HFF-Myc (cell line): ENCODE data around the gene ADAMTS16.

ENCODE experiments used
- DNase-seq: peaks from one replicate; pipeline ENCODE4 v3.0.0-alpha.2; 2011; ENCODE audit warnings: low read depth; ENCODE audit errors: extremely low read depth
- H3K4me3 ChIP-seq: replicated peaks from 2 replicates; pipeline ENCODE4 v1.5.1; 2011; ENCODE audit warnings: low read depth, mild to moderate bottlenecking, control low read depth, low read length
- TF ChIP-seq, protein P1 (sequence below): IDR thresholded peaks from 2 replicates; pipeline ENCODE4 v1.5.1; 2012; ENCODE audit warnings: mild to moderate bottlenecking, low read depth, low read length, control low read depth; ENCODE audit errors: missing control alignments

Gene ADAMTS16

DNA sequence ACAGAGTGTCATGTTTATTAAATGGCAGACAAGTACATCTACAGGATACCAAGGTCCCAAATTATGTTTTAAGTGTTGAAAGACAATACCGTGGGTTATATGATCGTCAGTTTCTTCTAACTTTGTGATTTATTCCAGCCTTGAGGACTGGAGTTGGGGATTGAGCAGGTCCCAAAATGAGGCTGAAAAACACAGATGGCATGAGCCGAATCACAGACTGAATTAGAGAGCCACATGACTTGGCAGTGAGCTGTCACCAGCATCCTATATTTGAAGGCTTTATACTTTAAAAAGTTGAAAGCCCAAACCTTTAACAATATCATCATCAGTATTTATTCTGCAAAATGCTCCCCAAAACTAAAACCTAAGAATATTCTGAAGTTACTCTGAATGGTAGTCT is 79.4 kb downstream of the ADAMTS16 start:
- no peak for DNase-seq
- H3K4me3 ChIP-seq = no peak overlapping the region
- TF ChIP-seq, protein P1, sequence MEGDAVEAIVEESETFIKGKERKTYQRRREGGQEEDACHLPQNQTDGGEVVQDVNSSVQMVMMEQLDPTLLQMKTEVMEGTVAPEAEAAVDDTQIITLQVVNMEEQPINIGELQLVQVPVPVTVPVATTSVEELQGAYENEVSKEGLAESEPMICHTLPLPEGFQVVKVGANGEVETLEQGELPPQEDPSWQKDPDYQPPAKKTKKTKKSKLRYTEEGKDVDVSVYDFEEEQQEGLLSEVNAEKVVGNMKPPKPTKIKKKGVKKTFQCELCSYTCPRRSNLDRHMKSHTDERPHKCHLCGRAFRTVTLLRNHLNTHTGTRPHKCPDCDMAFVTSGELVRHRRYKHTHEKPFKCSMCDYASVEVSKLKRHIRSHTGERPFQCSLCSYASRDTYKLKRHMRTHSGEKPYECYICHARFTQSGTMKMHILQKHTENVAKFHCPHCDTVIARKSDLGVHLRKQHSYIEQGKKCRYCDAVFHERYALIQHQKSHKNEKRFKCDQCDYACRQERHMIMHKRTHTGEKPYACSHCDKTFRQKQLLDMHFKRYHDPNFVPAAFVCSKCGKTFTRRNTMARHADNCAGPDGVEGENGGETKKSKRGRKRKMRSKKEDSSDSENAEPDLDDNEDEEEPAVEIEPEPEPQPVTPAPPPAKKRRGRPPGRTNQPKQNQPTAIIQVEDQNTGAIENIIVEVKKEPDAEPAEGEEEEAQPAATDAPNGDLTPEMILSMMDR = no peak

DNA sequence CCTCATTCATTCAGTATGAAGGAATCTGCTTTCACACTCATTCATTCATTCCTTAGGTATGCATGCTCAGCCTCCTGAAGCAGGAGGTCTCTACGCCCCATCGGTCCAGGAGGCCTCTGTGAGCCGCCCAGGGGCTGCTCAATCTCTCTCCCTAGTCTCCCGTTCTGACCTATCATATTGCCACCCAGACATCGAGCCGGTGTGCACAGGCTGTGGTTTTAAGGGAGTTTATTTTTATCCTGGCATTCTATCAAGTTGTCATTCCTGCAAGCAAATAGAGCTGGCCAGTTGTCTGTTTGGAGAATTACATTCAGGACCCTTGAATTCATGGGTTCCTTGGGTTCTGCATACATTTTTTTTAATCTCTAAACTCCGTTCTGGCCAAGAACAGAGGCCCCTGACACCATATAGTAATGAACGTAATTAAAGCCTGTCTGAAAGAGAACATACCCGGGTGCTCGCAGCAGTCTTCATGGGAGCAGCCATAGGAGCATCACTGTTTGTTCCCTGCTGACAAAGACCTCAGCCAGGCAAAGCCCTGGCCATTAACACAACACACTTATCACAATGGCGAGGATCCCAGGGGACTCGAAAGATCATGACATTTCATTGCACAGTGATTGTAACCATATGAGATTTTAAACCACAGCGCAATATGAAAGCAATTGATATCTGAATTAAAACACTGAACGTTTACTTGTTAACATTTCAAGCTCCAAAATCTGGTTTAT is 80.9 kb downstream of the ADAMTS16 start:
- DNase-seq = no peak

DNA sequence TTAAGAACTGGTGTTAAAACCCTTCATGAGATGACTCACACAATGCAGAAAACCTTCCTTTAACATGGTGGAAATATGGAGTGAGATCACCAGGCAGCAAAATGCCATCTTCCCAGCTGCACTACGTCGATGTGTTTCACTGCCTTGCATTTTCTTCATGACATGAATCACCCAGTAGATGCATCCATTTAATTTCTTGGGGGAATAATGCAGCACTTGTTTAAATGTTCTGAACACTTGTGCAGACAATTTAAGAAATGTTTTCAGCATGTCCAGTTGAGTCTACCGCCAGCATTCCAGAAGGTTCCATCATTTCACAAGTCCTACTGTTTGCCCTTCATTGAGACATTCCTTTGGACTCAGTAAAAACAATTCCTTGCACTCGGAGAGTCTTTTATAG is 81.6 kb downstream of the ADAMTS16 start:
- TF ChIP-seq, protein P1 = no peak
- DNase-seq = peak; percentile 25
- no peak overlapping the region for H3K4me3 ChIP-seq

More for the DNA sequence above, 80.9 kb downstream of the ADAMTS16 start:
- no peak overlapping the region for H3K4me3 ChIP-seq
- TF ChIP-seq, protein P1 = no peak

DNA sequence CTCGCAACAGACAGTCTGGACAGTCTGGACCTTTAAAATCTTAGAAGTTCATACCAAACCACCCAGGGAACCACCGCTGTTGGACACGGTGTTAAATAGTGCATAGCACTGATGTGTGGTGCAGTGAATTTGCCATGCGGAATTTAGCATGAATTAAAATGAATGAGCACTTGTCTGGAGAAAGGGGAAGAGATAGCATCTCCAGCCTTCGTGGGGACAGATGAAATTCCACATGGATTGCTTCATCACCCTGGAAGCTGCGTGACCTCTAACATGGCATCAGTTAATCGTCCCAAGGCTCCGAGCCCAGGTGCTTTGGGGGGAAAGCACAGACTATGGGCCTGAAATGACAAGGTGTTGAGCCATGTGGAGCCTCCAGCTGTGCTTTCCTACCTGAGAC is 91.4 kb downstream of the ADAMTS16 start:
- TF ChIP-seq, protein P1 = no peak
- no peak overlapping the region for H3K4me3 ChIP-seq
- DNase-seq = no peak

DNA sequence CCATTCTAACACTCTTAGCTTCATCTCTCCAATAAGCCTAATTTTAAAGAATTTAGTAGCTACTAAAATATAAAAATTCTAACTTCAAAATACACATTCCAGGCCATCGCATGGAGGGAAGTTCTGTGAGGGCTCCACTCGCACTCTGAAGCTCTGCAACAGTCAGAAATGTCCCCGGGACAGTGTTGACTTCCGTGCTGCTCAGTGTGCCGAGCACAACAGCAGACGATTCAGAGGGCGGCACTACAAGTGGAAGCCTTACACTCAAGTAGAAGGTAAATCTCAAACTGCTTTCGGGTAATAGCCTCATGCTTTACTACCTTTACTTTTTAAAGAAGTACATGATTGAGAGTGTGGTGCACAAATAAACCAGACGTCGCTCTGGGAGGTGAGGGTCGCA is 94.8 kb downstream of the ADAMTS16 start:
- H3K4me3 ChIP-seq = no peak overlapping the region
- TF ChIP-seq, protein P1 = no peak
- DNase-seq = no peak

DNA sequence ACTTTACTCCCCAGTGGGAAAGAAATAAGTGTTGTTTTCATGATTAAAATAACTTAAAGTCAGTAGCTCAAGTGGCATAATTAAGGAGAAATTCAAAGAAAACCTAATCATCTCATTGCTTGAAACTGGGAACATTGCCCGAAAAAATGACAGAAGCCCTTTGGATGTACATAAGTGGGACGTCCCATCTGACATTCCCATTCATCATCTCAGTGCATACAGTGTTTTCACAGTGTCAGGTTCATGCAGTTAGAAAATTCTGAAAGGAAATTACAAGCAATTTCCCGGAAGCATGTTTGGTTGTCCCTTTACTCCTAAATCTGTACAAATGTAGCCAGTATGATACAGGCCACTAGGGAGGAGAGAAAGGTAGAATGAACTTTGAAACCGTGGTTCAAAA is 95.6 kb downstream of the ADAMTS16 start:
- DNase-seq = no peak
- H3K4me3 ChIP-seq = no peak overlapping the region
- TF ChIP-seq, protein P1 = no peak

DNA sequence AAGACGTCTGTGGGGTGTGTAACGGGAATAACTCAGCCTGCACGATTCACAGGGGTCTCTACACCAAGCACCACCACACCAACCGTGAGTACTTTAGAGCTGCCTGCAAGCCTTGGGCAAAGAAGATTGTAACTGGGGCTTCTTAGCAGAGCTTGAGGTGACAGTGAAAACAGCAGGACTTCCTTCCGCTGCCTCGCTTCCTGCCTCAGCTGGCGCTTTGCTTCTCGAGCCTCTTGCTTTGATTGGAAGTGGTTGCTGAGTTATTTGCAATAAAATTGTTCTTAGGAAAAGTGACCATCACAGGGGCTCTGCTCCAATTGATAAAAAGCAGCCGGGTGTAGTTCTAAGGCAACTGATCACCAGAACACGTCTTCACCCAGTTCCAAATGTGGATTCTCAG is 99.1 kb downstream of the ADAMTS16 start:
- no peak overlapping the region for H3K4me3 ChIP-seq
- TF ChIP-seq, protein P1 = no peak
- no peak for DNase-seq
